Osteoblast (primary cell): Measurements from ENCODE around the gene GRIA3. TPM values are rescaled to one million over a fixed set of nuclear protein-coding genes. Genes with fewer than 3 reads are reported as not detected.

Experiments
- DNase-seq: peaks from one replicate; pipeline ENCODE4 v3.0.0; 2011; ENCODE audit warnings: low spot score, mixed read lengths; ENCODE audit not compliant: insufficient read length; ENCODE audit errors: missing footprints
- H2AFZ ChIP-seq: 2 replicates; pipeline ENCODE4 v1.6.0; 2011; ENCODE audit warnings: mild to moderate bottlenecking, low read length
- H3K27ac ChIP-seq: 2 replicates; pipeline ENCODE4 v1.5.1; 2011; ENCODE audit warnings: mild to moderate bottlenecking, low read depth, low read length, moderate library complexity
- H3K27me3 ChIP-seq: 2 replicates; pipeline ENCODE4 v1.6.0; 2012; ENCODE audit warnings: mild to moderate bottlenecking, control low read depth, inconsistent platforms, low read length, moderate library complexity; ENCODE audit not compliant: insufficient read depth
- H3K36me3 ChIP-seq: 2 replicates; pipeline ENCODE4 v1.5.1; 2011; ENCODE audit warnings: mild to moderate bottlenecking, low read length, control low read depth, moderate library complexity; ENCODE audit not compliant: insufficient read depth
- H3K4me1 ChIP-seq: 2 replicates; pipeline ENCODE4 v1.5.1; 2011; ENCODE audit warnings: mild to moderate bottlenecking, low read length, control low read depth, moderate library complexity; ENCODE audit not compliant: insufficient read depth
- H3K4me2 ChIP-seq: 2 replicates; pipeline ENCODE4 v1.6.0; 2011; ENCODE audit warnings: mild to moderate bottlenecking, low read length; ENCODE audit not compliant: insufficient read depth
- H3K4me3 ChIP-seq: fragments of 200-600 bp; sonication (generic); 3 replicates; pipeline ENCODE4 v1.5.1; 2012; ENCODE audit warnings: mild to moderate bottlenecking, low read length, inconsistent platforms; ENCODE audit not compliant: insufficient read depth
- H3K79me2 ChIP-seq: 2 replicates; pipeline ENCODE4 v1.6.0; 2012; ENCODE audit warnings: mild to moderate bottlenecking, low read length, control low read depth, inconsistent platforms; ENCODE audit not compliant: insufficient read depth
- H3K9me3 ChIP-seq: 2 replicates; pipeline ENCODE4 v1.5.1; 2011; ENCODE audit warnings: low read depth, low read length, control low read depth
- H4K20me1 ChIP-seq: 2 replicates; pipeline ENCODE4 v1.6.0; 2012; ENCODE audit warnings: mild to moderate bottlenecking, low read length, control low read depth; ENCODE audit not compliant: insufficient read depth
- CTCF ChIP-seq: IDR thresholded peaks from 2 replicates; pipeline ENCODE4 v1.5.1; 2011; ENCODE audit warnings: mild to moderate bottlenecking, low read depth, low read length, moderate library complexity; ENCODE audit errors: extremely low read depth
- total RNA-seq: library from RNA; depleted of rRNA; stranded (reverse); fragments of >200 nt; gene quantifications from 2 replicates; pipeline ENCODE4 v1.2.3, GENCODE V29; 2012

The GRIA3 gene
- total RNA-seq, 1 donor: 3.3 TPM

GRCh38 chrX:123331859-123332258 lies 147.8 kb downstream of the GRIA3 start:
- Histone ChIP-seq H3K4me3 (no peak overlapping the region), H3K79me2 (no peaks in the 10 kb centered on the region), H3K4me2 (no peak overlapping the region), H3K36me3 (no peaks in the 10 kb centered on the region), H3K27ac (no peak overlapping the region), H3K9me3 (no peaks in the 10 kb centered on the region), H4K20me1 (no peaks in the 10 kb centered on the region), H3K4me1 (peaks cover 4% of the 10 kb centered on the region), H3K27me3 (no peaks in the 10 kb centered on the region), H2AFZ (no peak overlapping the region)
- no peak for DNase-seq
- TF ChIP-seq CTCF: no peak

- H2AFZ ChIP-seq: no peak overlapping the region
- DNase-seq: no peak
Measured at GRCh38 chrX:123336666-123337065, 152.6 kb downstream of the GRIA3 start.

GRCh38 chrX:123337886-123338639 lies 154.0 kb downstream of the GRIA3 start:
- Histone ChIP-seq H3K9me3 (no peaks in the 10 kb centered on the region), H3K27ac (no peak overlapping the region), H2AFZ (no peak overlapping the region), H3K4me2 (no peak overlapping the region), H3K4me1 (peaks cover 27% of the 10 kb centered on the region), H4K20me1 (no peaks in the 10 kb centered on the region), H3K4me3 (no peak overlapping the region), H3K27me3 (no peaks in the 10 kb centered on the region), H3K79me2 (no peaks in the 10 kb centered on the region), H3K36me3 (no peaks in the 10 kb centered on the region)
- no peak for TF ChIP-seq CTCF
- DNase-seq: no peak

More at GRCh38 chrX:123336666-123337065, 152.6 kb downstream of the GRIA3 start:
- no peak for TF ChIP-seq CTCF
- Histone ChIP-seq H3K79me2 (no peaks in the 10 kb centered on the region), H3K4me3 (no peak overlapping the region), H3K27me3 (no peaks in the 10 kb centered on the region), H3K27ac (no peak overlapping the region), H3K4me2 (no peak overlapping the region), H3K9me3 (no peaks in the 10 kb centered on the region), H4K20me1 (no peaks in the 10 kb centered on the region), H3K4me1 (peaks cover 27% of the 10 kb centered on the region), H3K36me3 (no peaks in the 10 kb centered on the region)

GRCh38 chrX:123339221-123339905 lies 155.3 kb downstream of the GRIA3 start:
- peaks cover 27% of the 10 kb centered on the region for H3K4me1 ChIP-seq
- H2AFZ ChIP-seq: peak overlapping the region; percentile 60
- no peaks in the 10 kb centered on the region for H3K9me3 ChIP-seq
- no peaks in the 10 kb centered on the region for H3K27me3 ChIP-seq
- peak overlapping the region; percentile 38 for H3K4me2 ChIP-seq
- H3K79me2 ChIP-seq: no peaks in the 10 kb centered on the region
- no peak for TF ChIP-seq CTCF
- no peak overlapping the region for H3K4me3 ChIP-seq
- peak overlapping the region; percentile 60 for H3K27ac ChIP-seq
- peak; percentile 37 for DNase-seq
- no peaks in the 10 kb centered on the region for H4K20me1 ChIP-seq
- no peaks in the 10 kb centered on the region for H3K36me3 ChIP-seq
